Activated naive CD4-positive, alpha-beta T cell (primary cell): ENCODE results near the gene MRPS14.
"Not testable (repeated sequence)": the region's sequence is repeated elsewhere in the genome, so short reads cannot be mapped to it uniquely, and the experiment has no call there.

Experiments
- DNase-seq, 4 experiments: peaks; one replicate each; lab custom pipeline; 2025; lab: John Stamatoyannopoulos, UW

Gene MRPS14

DNA sequence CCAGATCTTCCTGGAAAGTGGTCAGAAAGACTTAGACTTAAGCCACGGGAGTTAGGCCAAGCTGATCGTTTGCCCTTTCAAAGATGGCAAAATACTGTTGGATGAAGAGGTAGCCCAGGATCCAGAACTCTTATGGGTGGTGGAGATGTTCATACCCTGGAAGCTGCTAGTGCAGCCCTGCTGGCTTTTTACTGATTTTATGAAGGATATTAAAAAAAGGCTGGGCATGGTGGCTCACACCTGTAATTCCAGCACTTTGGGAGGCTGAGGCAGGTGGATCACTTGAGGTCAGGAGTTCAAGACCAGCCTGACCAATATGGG lies 657 bp upstream of the MRPS14 start:
- DNase-seq, result not testable (repeated sequence)

DNA sequence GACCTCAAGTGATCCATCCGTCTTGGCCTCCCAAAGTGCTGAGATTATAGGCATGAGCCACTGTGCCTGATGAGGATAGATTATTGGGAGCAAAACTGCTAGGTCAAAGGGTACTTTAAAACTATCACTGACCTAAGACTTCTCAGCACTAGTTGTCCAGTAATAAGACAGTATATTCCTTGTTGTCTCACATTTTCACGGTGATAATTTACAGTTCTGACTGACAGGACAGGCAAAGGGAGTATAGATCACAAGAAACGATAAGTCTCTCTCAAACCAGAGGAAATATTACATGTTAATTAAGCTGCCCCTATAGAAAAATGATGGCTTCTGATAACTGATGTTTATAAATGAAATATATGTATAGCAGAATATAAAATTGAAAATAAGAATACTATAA lies 3.7 kb downstream of the MRPS14 start:
- DNase-seq, result no peak

DNA sequence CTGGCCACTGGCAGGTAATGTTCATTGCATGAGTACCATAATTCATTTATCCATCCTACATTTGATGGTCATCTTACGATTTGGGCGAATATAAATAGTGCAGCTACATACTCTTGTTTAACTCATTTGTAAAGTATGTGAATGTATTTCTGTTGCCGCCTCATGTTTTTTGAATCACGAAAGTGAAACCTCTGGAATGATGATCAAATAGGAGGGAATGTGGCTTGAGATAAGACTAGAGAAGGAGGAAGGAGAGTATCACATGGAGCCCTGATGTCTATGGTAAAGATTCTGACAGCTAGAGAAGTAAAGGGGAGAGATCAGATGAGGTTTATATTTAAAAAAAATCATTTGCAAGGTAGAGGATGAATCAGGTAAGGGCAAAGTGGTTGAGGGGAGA lies 8.0 kb downstream of the MRPS14 start:
- no peak for DNase-seq

DNA sequence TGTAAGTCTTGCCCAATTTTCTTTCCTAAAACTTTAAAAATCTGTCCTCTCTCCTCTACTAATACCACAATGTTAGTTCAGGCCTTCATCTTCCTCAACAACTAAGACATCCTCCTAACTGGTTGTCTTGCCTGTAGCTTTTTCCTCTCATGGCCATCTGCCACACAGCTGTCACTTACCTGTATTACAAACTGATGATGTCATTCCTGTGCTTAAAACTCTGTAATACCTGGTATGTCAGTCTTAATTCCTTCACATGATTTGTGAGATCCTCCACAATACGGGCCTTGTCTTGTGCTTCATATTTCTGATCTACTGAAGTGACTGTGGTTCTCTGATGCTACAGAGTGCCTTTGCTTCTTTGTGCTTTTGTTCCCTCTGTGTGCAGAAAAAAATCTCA lies 9.8 kb downstream of the MRPS14 start:
- no peak for DNase-seq

DNA sequence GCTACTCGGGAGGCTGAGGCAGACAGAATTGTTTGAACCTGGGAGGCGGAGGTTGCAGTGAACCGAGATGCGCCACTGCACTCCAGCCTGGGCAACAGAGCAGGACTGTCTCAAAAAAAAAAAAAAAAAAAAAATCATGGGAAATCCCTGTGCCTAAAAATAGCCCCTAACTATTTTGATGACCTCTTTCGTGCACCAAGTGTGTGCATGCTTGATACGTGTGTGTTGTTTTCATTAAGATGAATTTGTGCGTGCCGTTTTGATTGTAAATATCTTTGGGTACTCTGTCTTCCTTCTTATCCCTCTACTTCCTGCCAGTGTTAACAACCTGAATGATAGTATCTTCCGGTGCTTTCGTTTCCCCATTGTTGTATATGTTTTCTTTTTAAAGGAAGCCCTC lies 13.7 kb downstream of the MRPS14 start:
- DNase-seq, result no peak

DNA sequence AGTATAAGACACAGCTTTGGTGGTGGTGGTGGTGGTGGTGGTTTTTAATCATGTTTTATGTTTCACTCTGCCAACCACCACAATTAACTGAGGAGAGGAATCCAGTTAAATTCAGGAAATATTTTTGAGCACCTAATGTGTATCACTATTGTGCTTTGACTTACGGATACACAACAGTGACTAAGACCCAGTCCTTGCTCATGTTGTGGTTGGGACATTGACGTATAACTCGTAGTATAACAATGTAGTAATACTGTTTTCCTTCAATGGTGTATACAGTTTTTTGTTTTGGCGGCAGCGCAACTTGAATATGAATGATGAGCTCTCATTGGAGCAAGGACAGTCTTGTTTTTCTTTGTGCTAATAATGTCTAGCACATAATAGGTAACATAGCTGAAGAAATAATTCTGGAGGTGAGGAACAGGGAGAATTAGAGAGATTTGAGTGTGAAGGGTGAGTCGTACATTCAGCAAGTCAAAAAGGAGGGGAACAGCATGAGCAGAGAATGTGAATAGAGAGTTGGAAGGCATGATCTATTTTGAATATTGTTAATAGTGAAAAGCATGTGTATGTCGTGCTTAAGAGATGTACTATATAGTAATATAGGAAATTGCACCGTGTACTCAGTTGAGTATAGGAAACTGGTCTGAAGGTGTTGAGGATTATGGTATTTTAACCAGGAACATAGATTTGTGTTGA lies 18.0 kb downstream of the MRPS14 start:
- DNase-seq, result no peak

DNA sequence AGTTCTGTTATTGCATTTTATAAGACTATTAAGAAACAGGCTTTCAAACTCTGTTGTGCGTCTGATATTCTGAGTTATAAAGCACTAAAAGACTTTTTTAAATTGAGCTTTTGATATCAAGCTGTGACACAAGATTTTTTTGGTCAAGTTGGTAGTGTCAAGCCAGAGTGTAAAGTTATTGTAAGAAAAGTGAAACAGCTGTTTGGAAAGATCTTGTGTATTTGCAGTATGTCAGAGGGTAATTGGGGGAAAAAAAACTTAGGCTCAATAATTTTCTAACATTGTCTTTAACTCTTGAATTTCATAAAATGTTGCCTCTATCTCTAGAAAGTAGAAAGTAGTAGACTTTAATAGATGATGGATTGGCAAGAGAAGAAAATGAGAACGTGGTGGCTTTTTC lies 19.7 kb downstream of the MRPS14 start:
- DNase-seq, result no peak

DNA sequence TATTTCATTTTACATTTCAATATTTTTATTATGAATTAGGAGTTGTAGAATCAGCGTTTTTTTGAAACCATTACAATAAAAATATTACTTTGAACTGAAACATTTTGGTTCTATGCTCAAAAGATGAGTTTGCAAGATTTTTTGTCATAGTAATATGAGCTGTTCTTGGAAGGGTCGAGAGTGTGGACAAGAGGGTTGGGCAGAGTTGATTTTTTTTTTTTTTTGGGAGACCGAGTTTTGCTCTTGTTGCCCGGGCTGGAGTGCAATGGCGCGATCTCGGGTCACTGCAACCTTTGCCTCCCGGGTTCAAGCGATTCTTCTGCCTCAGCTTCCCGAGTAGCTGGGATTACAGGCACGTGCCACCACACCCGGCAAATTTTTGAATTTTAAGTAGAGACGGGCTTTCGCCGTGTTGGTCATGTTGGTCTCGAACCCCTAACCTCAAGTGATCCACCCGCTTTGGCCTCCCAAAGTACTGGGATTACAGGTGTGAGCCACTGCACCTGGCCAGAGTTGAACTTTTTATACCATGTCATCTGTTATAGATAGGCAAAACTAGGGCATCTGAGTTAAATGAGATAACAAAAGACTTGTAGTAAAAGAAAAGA lies 20.2 kb downstream of the MRPS14 start:
- no peak for DNase-seq

DNA sequence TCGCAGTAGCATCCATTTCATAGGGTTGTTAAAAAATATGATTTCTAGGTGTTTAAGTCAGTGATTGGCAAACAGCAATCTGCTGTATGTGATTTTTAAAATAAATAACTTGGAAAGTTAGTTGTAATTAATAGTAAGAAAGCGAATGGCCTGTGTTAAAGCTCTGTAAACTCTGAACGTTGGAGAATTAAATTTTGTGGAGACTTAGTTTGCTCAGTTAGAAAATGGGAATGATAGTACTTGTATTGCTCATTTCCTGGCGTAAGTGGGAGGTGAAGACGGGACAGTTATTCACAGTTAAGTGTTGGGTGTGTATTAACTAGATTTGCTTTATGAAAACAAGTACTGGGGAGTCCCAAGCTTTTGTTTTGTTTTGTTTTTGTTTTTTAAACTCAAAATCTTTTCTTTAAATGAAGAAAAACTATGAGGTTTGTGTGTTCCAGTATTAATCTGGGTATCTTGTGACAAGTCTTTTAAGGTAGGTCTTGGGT lies 22.5 kb downstream of the MRPS14 start:
- DNase-seq, result no peak

DNA sequence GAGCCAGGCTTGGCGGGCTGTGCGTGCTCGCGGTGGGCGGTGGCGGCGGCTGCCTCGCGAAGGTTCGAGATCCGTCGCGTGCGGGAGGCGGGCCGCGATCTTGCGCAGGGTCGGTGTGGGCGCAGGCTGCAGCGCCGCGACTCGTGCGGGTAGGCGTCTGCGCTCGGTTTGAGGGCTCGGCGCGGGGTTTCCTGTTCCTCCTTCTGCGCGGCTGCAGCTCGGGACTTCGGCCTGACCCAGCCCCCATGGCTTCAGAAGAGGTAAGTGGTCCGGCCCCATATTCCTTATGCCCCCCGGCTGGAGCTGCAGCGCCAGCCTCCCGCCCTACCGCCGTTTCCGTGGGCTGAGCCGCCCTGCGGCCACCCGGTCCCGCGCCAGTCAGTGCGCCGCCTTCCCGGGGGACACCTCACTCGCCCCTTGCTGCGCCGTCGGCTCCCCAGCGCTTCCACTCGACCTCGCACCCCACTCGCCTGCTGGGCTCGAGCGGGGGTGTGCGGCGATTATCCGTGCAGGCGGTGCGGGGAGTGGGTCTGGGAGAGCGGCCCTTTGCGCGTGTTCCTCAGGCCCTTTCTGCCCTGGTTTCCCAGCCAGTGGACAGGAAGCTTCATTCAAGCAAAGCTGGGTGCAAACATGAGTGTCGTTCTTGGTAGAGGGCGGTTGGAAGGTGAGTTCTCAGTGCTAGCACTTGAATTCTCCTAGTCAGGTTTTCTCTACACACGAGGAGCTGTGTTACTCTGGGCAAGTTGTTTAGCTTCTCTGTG lies 23.1 kb downstream of the MRPS14 start, which contains the start of gene CACYBP:
Gene CACYBP, plus strand, starts transcription at position 12 of the 761 bp plus-strand sequence. Its CDS starts 234 bp downstream, at position 246.
- DNase-seq, result peak in 2 of 4 experiments; percentile 33 to 42

DNA sequence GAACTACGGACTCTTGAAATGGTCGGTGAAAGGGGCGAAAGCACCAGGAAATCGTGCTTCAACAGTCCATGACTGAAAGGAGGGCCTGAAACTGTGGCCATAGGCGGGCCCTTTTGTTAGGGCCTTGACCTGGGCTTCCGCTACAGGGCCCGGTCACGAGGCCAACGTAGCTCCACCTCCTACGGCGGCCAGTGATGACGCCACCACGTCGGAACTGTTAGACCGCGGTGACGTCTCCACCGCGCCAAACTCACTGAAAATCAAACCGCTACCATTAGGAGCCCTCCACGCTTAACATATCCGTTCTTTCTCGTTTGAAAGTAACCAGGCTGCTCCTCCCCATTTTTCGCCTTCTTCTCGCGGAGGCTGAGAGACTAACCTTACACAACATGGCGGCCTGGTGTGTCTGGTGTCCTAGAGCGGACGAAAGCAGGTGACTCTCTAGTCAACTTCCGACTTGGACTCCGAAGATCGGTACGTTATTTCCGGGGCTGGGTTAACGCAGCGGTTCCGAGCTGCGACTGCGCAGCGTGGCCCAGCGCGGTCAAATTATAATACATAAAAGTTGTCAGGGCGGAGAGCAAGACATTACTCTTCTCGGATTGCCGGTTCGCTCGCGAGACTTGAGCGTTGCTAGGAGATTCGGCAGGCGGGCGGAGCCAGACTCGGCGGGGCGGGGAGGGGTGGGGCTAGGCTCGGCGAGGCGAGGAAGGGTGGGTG lies 23.8 kb downstream of the MRPS14 start:
- DNase-seq, result peak; percentile 94 to 98 (median 96)

DNA sequence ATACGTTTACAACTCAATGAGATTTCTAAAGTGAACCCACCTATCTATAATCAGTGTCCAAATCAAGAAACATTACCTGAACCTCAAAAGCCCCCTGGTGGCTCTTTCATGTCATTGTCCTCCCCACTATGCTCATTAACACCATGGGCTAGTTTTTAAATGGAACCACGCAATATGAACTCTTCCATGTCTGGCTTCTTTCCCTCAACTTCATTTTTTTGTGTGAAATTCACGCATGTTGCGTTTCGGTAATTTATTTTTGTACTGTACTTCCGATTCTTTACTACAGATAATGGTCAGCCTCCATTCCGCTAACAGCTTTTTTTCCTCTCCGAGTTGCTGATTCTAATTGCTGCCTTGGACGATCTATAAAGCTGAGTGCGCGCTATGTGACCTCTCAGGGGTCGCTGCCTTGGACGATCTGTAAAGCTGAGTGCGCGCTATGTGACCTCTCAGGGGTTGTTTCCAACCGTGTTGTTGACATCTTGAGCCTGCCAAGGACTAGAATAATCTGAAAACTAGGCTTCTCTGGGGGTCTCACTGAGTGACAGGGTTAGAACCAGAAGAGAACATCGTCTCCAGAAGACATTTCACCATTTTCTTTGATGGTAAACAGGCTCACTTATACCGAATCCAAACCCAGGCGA lies 24.5 kb downstream of the MRPS14 start:
- DNase-seq, result peak in 2 of 4 experiments; percentile 32

DNA sequence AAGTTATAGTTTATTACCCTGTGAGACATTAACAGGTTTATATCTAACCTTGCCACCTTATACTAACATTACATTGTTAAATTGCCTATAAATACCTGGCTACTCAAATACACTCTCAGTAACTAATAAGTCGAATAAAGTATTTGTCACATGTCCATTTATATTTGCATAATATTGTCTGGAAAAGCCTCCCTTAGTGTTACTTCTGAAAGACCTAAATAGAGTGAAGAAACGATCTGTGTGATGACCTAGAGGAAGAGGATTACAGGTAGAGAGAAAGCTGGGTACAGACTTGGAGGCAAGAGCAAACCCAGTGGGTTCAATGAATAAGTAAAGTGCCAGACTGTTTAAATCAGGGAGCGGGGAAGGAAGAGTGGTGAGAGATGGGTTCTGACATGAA lies 26.2 kb downstream of the MRPS14 start:
- DNase-seq, result no peak

DNA sequence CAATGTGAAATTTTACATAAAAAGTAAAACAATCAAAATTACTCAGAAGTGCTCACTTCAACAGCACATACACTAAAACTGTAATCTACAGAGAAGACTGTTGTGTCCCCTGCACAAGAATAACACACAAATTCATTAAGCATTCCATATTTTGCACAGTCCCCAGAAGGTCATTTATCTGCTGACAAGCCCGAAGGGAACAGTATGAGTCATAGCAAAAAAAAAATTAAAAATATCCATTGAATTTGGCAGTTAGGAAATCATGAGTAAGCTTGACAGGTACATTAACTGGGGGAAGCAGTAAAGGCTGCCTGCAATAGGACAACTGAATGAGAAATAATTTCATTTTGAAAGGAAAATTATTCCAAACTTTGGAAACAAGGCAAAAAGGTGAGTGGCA lies 26.7 kb downstream of the MRPS14 start:
- DNase-seq, result no peak

DNA sequence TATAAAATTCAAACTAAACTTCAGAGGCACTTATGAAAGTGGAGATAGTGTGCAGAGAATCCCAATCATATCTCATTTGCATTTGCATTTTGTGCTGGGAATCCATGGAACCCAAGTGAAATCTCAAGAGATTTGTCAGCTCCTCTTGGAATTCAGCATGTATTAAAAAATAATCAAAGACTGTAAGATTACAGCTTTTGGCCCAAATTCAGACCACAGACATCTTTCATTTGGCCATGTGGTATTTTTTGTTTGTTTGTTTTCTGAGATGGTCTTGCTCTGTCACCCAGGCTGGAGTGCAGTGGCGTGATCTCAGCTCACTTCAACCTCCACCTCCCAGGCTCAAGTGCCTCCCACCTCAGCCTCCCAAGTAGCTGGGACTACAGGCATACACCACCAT lies 27.3 kb downstream of the MRPS14 start:
- DNase-seq, result no peak

DNA sequence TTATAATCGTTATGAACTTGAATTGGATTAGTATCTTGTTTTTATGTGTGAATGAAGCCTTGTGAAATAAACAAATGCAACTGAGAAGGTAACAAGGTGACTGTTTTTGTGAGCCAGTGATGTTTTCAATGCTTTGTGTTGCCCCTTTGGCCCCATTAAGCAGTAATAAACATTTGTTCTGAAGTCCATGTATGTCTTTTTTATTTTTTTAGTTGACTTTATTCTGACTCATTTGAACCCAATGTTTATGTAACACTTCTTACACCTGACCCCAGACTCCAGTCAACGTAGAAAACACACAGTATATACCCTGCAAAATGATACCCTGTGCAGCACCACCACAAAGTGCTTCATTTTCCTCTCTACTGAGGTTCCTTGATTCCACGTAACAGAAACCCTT lies 28.1 kb downstream of the MRPS14 start:
- no peak for DNase-seq

DNA sequence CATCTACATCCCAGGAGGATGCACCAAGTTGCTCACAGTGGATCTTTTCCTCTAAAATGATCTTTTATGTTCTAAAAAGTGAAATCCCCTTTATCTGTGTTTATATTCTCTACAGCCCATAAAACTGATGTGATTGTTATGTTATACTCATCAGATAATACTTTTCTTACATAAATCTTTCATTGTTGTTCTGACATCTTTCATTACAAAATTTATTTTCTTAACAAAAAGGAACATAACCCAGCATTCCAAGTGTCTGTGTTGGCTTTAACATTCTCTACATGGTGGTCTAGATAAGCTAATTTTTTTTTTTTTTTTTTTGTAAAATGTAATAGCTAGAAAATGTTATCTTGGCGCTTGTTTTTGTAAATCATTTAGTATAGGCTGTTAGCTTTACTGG lies 31.8 kb downstream of the MRPS14 start:
- DNase-seq, result no peak

DNA sequence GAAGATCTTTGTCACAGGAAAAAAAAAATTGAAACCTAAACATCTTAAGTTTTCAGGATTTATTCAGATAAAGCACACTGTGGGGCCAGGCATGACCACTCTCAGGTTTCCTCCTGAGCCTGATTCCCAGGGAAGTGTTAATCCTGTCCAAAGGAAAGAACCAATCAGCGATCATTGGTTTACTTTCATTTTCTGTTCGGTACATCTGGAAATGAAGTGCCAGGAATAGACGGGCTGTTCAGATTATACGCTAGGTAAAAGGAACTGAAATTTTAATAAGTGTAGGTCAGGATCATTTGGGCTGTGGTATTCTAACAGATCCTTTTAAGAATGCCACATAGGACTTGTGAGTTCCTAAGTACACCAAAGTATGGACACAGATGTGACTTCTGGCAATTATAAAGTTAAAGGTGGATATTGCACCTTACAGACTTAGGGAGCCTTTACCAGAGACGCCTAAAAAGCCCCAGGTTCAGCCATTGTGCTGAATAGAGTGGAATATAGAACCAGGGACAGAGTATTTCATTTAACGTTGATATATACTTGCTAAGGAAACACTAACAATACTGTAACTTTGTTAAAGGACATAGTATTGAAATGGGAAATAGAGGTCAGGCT lies 32.7 kb downstream of the MRPS14 start:
- no peak for DNase-seq

DNA sequence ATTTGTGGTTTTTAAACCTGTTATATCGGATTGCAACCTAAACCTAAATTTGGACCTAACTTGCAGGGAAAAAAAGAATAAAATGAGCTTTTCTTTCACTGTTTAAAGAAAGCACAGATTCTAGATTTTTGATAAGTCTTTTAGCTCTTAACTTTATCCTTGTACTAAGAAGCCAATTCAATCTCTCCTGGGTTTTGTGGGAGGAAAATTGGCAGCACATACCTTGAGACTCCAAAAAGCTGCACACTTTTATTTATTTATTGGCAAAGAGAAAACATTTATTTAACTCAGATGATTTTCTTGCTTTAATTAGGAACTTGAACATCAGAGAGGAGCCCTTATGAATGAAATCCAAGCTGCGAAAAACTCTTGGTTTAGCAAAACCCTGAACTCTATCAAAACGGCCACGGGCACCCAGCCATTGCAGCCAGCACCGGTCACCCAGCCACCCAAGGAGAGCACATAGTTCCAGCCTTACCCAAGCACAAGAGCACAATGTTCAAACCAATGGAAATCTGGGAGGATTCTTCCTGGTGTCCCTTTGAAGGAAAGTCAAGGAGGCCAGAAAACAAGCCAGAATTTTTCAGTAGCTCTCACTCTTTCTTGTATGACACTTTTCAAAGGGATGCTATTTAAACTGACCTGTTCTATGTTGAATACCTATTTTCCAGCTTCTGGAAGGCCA lies 33.5 kb downstream of the MRPS14 start:
- DNase-seq, result no peak

DNA sequence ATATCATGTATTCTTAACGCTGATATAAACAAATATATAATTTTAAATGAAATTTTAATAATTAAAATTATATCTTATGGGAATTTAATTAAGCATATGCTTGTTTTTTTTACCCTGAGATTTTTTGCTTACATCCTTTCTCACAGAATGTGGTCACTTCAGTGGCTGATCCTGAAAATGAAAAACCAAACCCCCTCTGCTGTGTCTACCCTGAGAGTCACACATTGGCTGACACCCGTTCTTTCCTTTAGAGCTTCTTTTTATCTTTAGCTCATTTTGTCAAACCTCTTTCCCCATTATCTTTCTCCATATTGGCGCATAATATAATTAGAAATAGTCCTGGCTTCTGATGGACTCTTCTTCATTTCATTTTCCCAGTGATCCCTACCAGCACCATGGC lies 34.2 kb downstream of the MRPS14 start:
- no peak for DNase-seq

DNA sequence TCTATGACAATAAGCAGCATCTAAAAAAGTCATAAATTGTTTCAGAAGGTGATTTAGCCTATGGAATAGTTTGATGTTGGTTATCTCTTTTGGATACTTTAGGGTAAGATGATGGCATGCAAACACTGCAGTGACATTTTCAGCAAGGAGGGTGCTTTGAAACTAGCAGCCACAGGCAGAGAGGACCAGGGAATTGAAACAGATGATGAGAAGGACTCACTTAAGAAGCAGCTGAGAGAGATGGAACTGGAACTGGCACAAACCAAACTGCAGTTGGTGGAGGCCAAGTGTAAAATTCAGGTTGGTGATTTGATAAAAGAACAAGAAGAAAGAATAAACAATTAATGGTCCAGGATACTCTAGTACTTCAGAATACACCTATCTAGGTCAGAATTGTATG lies 34.7 kb downstream of the MRPS14 start:
- DNase-seq, result no peak
